ENCODE measurements around the gene UBQLN4. TPM values are rescaled to one million over a fixed set of nuclear protein-coding genes. Genes with fewer than 3 reads are reported as not detected.

Gene UBQLN4
- total and polyA plus RNA-seq, 4 donors: 7.4 to 17.8 (median 11.3) TPM

DNA sequence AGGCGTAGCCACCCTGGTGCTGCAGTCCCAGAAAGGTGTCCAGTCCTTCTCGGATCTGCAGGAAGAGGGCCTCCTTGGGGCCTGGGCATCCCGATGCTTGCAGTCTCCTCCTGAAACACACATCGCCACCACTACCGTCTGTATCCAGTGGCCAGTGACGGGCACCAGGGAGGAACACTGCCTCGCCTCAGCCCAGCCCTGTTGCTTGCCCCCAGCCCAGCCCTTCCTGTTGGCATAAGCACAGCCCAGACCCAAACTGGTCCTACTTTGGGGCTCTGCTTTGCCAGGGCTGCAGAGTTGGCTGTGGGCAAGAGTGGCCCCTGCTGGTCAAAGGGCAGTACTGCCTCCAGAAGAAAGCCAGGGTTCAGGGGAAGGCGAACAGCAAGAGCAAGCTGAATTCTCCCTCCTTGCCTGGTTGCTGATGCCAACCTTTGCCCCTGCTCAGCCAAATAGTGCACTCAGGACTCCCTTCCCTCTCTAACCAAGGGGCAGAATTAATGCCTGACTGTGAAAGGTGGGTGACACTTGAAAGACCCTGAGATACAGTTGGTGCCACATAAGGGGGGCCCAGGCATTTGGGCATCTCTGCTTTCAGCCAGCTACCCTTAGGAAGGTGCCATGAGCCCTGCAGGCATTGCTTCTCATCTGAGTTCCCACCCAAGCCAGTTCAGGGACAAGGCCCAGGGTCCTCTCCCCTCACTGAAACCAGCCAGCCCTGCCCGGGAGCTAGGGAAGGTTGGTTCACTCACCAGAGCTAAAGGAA is 64.2 kb downstream of the UBQLN4 start:
- H3K27ac ChIP-seq (ENCODE audit: low read depth in 1 of 2, low read length in 2 of 2): no peak overlapping the region
- peaks cover 8 to 21% (median 16%) of the 10 kb centered on the region in 4 donors for H3K4me1 ChIP-seq (ENCODE audit: control insufficient read depth in 4 of 4, insufficient read depth in 4 of 4, low read length in 3 of 4)
- no peak overlapping the region for H3K4me3 ChIP-seq (ENCODE audit: low read depth in 1 of 3, low read length in 3 of 3)
- peak; percentile 99 for TF ChIP-seq CTCF (IDR thresholded peaks at IDR 0.05; ENCODE audit: low read depth, low read length, missing input control)
- TF ChIP-seq RAD21 (IDR thresholded peaks at IDR 0.05): peak; percentile 98 to 99
- no peak for TF ChIP-seq SP1 (IDR thresholded peaks at IDR 0.05)
- DNase-seq (ENCODE audit: low spot score): peak; percentile 76
- H3K9me3 ChIP-seq (ENCODE audit: control insufficient read depth in 4 of 4, low read length in 3 of 4): no peaks in the 10 kb centered on the region
- no peak overlapping the region for H3K9ac ChIP-seq (ENCODE audit: low read depth in 1 of 2, low read length in 2 of 2)
- H3K36me3 ChIP-seq (ENCODE audit: control insufficient read depth in 4 of 4, insufficient read depth in 3 of 4, low read depth in 1 of 4, low read length in 3 of 4): no peaks in the 10 kb centered on the region
- 41% methylated on average over 9 of the region's 9 CpGs for WGBS
- no peaks in the 10 kb centered on the region for H3K27me3 ChIP-seq (ENCODE audit: control insufficient read depth in 4 of 4, insufficient read depth in 4 of 4, low read length in 3 of 4)

Other genes with a start within 250 kb of the UBQLN4 start
- 10 to 100 TPM; 13.4 to 26.2 TPM for gene GON4L, start 196.6 kb downstream of the UBQLN4 start, total RNA-seq
- 10 to 100 TPM in 1 of 2 donors, 1 to 10 TPM in 1; 5.7 to 18.0 TPM for gene GON4L, start 196.6 kb downstream of the UBQLN4 start, polyA plus RNA-seq
- 1 to 10 TPM in 1 of 2 donors, under 1 TPM in 1; 0.75 to 1.2 TPM for gene SYT11, start 194.2 kb downstream of the UBQLN4 start, total RNA-seq
- gene SYT11, start 194.2 kb downstream of the UBQLN4 start, polyA plus RNA-seq: under 1 TPM; 0.49 to 0.76 TPM
- 10 to 100 TPM; 11.3 to 14.3 TPM for gene RIT1, start 142.4 kb downstream of the UBQLN4 start, total RNA-seq
- 1 to 10 TPM; 3.1 to 4.9 TPM for gene RIT1, start 142.4 kb downstream of the UBQLN4 start, polyA plus RNA-seq
- 10 to 100 TPM; 18.2 to 32.6 TPM for gene KHDC4, start 119.4 kb downstream of the UBQLN4 start, total RNA-seq
- 10 to 100 TPM in 1 of 2 donors, 1 to 10 TPM in 1; 8.4 to 11.3 TPM for gene KHDC4, start 119.4 kb downstream of the UBQLN4 start, polyA plus RNA-seq
- gene RXFP4, start 112.2 kb downstream of the UBQLN4 start, total RNA-seq: not detected
- not detected for gene RXFP4, start 112.2 kb downstream of the UBQLN4 start, polyA plus RNA-seq
- gene ARHGEF2, start 75.3 kb downstream of the UBQLN4 start, total RNA-seq: 10 to 100 TPM; 14.1 to 59.1 TPM
- gene ARHGEF2, start 75.3 kb downstream of the UBQLN4 start, polyA plus RNA-seq: 1 to 10 TPM; 3.2 to 6.4 TPM
- 100 to 1,000 TPM; 101 to 264 TPM for gene SSR2, start 32.8 kb downstream of the UBQLN4 start, total RNA-seq
- 100 to 1,000 TPM in 1 of 2 donors, 10 to 100 TPM in 1; 93.1 to 245 TPM for gene SSR2, start 32.8 kb downstream of the UBQLN4 start, polyA plus RNA-seq
- gene LAMTOR2, start 984 bp upstream of the UBQLN4 start, total RNA-seq: 10 to 100 TPM; 30.4 to 42.9 TPM
- gene LAMTOR2, start 984 bp upstream of the UBQLN4 start, polyA plus RNA-seq: 100 to 1,000 TPM; 115 to 152 TPM
- gene RAB25, start 7.4 kb upstream of the UBQLN4 start, total RNA-seq: 1 to 10 TPM in 1 of 2 donors, under 1 TPM in 1; 0.67 to 1.0 TPM
- gene RAB25, start 7.4 kb upstream of the UBQLN4 start, polyA plus RNA-seq: 1 to 10 TPM in 1 of 2 donors, under 1 TPM in 1; 0.82 to 2.0 TPM
- 1 to 10 TPM; 1.3 TPM for gene MEX3A, start 28.7 kb upstream of the UBQLN4 start, total RNA-seq
- under 1 TPM; 0.52 to 0.56 TPM for gene MEX3A, start 28.7 kb upstream of the UBQLN4 start, polyA plus RNA-seq
- 100 to 1,000 TPM in 1 of 2 donors, 10 to 100 TPM in 1; 89.4 to 160 TPM for gene LMNA, start 60.9 kb upstream of the UBQLN4 start, total RNA-seq
- gene LMNA, start 60.9 kb upstream of the UBQLN4 start, polyA plus RNA-seq: 100 to 1,000 TPM in 1 of 2 donors, 10 to 100 TPM in 1; 60.4 to 105 TPM
- 1 to 10 TPM; 2.3 to 3.5 TPM for gene SEMA4A, start 99.8 kb upstream of the UBQLN4 start, total RNA-seq
- 1 to 10 TPM; 1.1 to 1.2 TPM for gene SEMA4A, start 99.8 kb upstream of the UBQLN4 start, polyA plus RNA-seq
- gene SLC25A44, start 140.3 kb upstream of the UBQLN4 start, total RNA-seq: 10 to 100 TPM; 10.2 to 21.8 TPM
- 10 to 100 TPM; 15.7 to 16.0 TPM for gene SLC25A44, start 140.3 kb upstream of the UBQLN4 start, polyA plus RNA-seq
- 10 to 100 TPM; 24.7 to 41.5 TPM for gene PMF1, start 159.2 kb upstream of the UBQLN4 start, total RNA-seq
- gene PMF1, start 159.2 kb upstream of the UBQLN4 start, polyA plus RNA-seq: 10 to 100 TPM; 32.4 to 63.5 TPM
- gene BGLAP, start 188.4 kb upstream of the UBQLN4 start, total RNA-seq: under 1 TPM; 0.28 to 0.75 TPM
- under 1 TPM in 1 of 2 donors, not detected in 1; 0.06 TPM for gene BGLAP, start 188.4 kb upstream of the UBQLN4 start, polyA plus RNA-seq
- gene PAQR6, start 194.3 kb upstream of the UBQLN4 start, total RNA-seq: under 1 TPM; 0.23 to 0.75 TPM
- gene PAQR6, start 194.3 kb upstream of the UBQLN4 start, polyA plus RNA-seq: under 1 TPM; 0.22 to 0.85 TPM
- 10 to 100 TPM; 30.3 to 59.1 TPM for gene SMG5, start 229.0 kb upstream of the UBQLN4 start, total RNA-seq
- 10 to 100 TPM; 22.9 to 41.1 TPM for gene SMG5, start 229.0 kb upstream of the UBQLN4 start, polyA plus RNA-seq
- 1 to 10 TPM; 1.2 to 1.5 TPM for gene TMEM79, start 230.5 kb upstream of the UBQLN4 start, total RNA-seq
- gene TMEM79, start 230.5 kb upstream of the UBQLN4 start, polyA plus RNA-seq: 1 to 10 TPM; 1.7 to 2.2 TPM
- gene GLMP, start 241.9 kb upstream of the UBQLN4 start, total RNA-seq: 10 to 100 TPM; 26.5 to 30.0 TPM
- gene GLMP, start 241.9 kb upstream of the UBQLN4 start, polyA plus RNA-seq: 10 to 100 TPM; 47.9 to 51.4 TPM
- gene VHLL, start 245.5 kb upstream of the UBQLN4 start, total RNA-seq: under 1 TPM in 1 of 2 donors, not detected in 1; 0.67 TPM
- not detected for gene VHLL, start 245.5 kb upstream of the UBQLN4 start, polyA plus RNA-seq

Measured in liver (tissue), 9 donors.